Left colon (tissue), 2 donors: ENCODE measurements around the gene FKBP8. TPM values are rescaled to one million over a fixed set of nuclear protein-coding genes. Genes with fewer than 3 reads are reported as not detected.
A peak's percentile ranks its signal among the peaks of the same experiment; 100 is the strongest.
"Not testable (repeated sequence)": the region's sequence is repeated elsewhere in the genome, so short reads cannot be mapped to it uniquely, and the experiment has no call there.

Source experiments
- ATAC-seq: fragments of 200-7000 bp; cut with Tn5 transposase; one replicate; pipeline ENCODE4 v1.9.1; 2020; ENCODE audit warnings: mild to moderate bottlenecking, moderate library complexity
- DNase-seq, 2 donors: peaks; one replicate each; pipeline ENCODE4 v3.0.0-alpha.2; 2020
- intact Hi-C, 2 donors: fragments of 100-400 bp; cut with DNase I in 1 of 2; cut with micrococcal nuclease in 1 of 2; formaldehyde crosslinking; loops; one replicate each; pipeline versions ENCODE4 v1.11.2 to v1.14.0; 2022; cut with DNase I, micrococcal nuclease
- total RNA-seq, 2 donors: library from RNA; stranded (reverse); fragmentation: NEBNext Ultra II Directional; extraction: Animal tissue kit (Norgen Biotek cat#: 25700); gene quantifications; one replicate each; pipeline ENCODE4 v1.2.1, GENCODE V29; 2021
- donor health status: DM: no; HTN: no; CAD: no.
- donor health status: DM: yes; HTN: yes; CAD: no.

FKBP8 gene
- total RNA-seq, 2 donors from 2014 or later, result 174 to 197 TPM

DNA sequence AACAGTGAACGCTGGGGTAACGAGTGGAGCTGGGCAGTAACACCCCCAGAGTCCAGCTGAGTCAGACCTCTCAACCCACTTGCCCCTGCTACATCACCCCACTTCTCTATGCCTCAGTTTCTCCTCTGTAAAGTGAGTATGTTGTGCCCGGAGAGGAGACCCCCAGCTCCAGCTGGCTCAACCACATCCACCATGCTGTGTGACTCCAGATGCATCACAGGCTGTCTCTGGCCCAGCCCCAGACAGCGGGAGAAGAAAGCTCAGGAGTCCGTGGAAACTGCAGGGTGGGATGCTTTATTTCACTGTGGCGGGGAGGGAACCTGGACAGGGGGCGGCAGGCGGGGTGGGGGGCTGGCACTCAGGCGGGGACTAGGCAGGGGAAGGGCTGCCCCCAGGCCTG, 11.9 kb downstream of the FKBP8 start:
- no peak for DNase-seq
- no peak for ATAC-seq
- intact Hi-C loops, result no loop called here

DNA sequence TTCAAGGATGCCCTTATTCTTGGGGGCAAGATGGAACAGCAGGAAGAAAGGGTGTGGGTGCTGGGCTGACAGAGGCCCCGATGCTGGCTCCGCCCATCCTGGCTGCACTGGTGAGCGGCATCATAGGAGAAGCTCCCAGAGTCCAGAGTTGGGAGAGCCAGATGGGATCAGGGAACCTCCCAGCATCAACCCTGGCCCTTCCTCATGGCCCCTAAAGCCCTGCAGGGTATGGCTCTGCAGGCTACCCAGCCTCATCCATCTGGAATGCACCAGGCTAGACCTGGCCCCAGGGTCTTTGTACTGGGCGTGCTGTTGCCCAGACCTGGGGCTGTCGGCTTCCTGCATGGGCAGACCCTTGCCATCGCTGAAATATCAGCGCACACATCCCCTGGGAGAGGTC, 13.6 kb downstream of the FKBP8 start:
- intact Hi-C loops, result no loop called here
- peak; percentile 20 for ATAC-seq
- DNase-seq, result no peak

DNA sequence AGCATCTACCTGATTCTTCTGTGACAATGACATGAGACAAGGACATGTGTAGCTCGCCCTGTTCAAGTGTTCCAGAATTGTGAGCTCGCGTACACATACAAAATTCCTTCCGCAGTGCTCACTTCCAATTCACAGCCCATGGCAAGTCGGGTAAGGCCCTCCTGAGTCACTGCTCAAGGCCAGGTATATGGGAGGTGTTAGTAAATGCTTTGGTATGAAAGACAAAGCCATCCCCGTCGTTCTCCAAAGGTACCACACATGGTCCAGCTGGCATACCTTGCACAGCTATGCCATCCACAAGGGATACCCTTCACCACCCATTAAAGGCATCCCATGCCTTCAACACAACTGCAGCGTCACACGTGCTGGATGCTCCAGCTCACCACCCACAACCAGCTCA, 17.1 kb downstream of the FKBP8 start:
- ATAC-seq, result no peak
- intact Hi-C loops, result no loop called here
- DNase-seq, result no peak

DNA sequence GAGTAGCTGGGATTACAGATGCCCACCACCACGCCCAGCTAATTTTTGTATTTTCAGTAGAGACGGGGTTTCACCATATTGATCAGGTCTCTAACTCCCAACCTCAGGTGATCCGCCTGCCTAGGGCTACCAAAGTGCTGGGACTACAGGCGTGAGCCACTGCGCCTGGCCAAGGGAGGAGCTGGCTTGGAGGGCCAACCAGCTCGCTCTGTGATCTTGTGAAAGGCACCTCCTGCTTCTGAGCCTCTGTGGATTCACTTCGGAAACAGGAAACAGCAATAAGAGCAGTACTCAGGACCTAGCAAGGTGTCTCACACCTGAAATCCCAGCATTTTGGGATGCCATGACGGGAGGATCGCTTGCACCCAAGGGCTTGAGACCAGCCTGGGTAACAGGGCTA, 19.5 kb downstream of the FKBP8 start:
- DNase-seq (no peak), ATAC-seq (no peak)
- intact Hi-C loops, result no loop called here

DNA sequence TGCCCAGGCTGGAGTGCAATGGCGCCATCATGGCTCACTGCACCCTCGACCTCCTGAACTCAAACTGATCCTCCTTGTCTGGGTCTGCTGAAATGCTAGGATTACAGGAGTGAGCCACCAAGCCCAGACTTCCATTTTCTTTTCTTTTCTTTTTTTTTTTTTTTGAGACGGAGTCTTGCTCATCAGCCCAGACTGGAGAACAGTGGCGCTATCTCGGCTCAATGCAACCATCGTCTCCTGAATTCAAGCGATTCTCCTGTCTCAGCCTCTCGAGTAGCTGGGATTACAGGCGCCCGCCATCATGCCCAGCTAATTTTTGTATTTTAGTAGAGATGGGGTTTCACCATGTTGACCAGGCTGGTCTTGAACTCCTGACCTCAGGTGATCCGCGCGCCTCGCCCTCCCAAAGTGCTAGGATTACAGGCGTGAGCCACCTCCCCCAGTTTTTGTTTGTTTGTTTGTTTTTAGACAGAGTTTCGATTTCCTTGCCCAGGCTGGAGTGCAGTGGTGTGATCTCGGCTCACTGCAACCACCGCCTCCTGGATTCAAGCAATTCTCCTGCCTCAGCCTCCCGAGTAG, 20.4 kb downstream of the FKBP8 start:
- intact Hi-C loops, DNase-seq, ATAC-seq: not testable (repeated sequence)

DNA sequence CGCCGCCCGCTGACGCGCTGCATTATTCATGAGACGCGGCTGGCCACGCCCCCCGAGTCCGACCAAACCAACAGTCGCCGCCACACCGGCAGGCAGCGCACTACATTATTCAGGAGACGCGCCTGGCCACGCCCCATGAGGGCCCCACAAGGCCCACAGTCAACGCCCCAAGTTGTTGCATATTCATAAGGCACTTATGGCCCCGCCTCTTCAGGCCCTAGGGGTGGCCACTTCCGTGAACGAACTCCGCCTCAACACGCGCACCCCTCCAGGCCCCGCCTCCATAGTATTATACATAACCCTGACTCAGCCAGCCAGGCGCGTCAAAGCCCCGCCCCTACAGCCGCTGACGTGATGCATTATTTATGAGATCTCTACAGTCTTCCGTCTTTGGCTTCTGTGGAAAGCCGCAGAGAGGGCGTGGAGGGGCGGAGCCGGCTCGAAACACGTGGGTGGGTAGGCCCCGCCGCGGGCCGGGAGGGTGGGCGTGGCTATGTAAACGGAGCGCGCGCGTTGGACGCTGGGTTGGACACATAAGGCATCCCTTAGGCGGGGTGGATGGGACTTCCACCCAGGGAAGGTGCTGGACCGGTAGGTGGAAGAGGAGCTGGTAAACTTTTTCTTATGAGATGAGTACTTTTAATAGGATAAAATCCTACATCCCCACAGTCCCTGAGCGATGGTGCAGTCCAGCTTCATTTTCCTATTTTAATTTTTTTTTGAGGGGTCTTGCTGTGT, 21.1 kb downstream of the FKBP8 start:
- DNase-seq (peak; percentile 100), ATAC-seq (peak; percentile 84)
- intact Hi-C loops, result no loop called here

DNA sequence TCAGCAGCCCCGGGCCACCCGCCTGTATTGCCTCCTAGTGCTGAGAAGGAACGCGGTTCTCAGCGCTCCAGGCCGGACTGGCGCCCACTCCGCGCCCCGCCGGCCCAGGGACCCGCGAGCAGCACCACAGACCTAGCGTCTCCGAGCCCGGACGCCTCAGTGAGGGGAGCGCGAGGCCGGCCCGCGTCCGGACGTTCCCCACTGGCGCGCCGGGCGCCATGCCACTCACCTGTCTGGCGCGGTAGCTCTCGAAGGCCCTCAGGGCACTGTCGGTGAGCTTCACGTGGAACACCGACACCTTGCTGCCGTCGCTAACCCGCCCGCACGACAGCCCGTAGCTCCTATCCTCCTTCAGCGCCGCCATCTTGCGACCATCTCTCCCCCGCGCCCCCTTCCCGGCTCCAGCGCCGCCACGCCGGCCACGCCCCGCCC, 21.7 kb downstream of the FKBP8 start, which contains the start of gene ELL:
TSS of gene ELL (minus strand) at position 379 of the 432 bp plus-strand sequence. CDS start at position 364, 15 bp downstream.
- ATAC-seq (peak; percentile 6), DNase-seq (no peak)

DNA sequence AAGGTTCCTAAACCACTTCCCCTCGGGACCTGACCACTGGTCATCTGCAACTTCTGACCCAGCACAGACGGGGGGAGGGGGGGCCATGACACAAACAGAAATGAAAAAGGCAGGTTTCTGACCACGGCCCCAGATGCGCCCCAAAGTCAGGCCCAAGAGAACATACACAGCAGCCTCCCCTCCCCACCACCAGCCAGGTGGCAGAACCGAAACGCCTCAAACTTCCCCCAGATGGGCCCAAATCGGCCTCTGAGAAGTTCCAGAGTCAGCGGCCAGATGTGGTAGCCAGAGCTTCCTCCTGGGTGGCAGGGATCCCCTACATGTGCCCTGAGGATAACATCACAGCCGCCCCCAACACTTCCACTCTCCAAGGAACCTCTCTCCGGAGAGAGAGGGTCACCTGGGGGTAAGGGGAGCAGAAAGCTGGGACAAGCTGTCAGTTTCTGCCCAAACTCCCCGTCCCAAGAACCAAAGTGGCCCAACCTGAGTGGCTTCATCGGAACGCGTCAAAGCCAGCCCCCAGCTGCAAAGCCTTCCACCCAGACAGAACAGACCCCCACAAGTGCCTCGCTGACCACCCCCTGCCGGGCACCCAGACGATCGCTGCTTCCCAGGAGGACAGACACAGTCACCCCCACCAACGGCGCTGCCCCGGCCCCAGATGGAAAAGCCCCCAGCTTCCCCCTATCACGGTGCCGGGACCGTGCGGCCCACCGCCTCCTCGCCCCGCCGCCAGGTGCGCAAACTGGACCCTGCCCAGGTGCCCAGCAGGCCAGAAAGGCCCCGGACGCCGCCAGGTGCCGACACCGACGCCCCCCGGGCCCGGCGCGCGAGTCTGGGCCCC, 22.3 kb downstream of the FKBP8 start:
- intact Hi-C loops, result no loop called here
- ATAC-seq (no peak), DNase-seq (peak; percentile 63)

More for the DNA sequence above, 21.7 kb downstream of the FKBP8 start, which contains the start of gene ELL:
- intact Hi-C loops, result no loop called here

DNA sequence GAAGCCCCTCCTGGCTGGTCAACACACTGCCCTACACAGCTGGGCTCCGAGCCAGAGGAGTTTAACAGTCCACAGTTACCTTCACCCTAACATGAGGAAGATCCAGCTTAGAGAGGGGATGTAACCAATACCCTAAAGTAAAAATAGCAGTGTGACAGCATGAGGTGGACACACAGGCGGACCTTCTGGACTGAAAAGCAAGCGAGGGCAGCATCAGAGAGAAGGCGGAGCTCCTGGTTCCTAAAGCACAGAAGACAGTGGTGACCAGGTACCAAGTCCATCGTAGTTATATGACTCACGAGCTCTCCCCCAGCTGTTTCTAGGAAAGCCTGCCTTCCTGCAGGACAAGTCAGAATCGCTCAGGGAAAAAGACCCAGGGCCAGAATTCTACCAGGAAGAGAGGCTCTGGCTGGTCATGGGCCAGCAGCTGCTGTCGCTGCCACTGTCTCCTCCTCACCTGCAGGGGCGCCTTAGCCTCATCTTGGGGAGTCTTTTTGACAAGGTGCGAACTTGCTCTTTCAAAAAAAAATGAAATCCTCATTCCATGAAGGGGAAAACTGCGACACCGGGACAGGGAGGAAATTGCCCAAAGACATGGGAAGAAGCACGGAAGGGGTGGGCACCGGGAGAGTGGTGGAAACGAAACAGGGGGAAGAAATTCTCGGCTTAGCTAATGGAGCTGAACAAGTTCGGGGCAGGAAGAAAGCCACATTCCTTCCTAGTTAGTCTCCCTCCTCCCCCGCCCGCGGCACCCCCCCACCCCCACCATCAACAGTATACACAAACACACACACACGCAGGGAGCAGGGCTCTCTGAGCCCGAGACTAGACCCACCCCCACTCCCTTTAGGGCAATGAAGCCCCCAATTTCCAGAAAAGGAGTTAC, 23.2 kb downstream of the FKBP8 start:
- ATAC-seq (peak; percentile 44), DNase-seq (peak; percentile 78 to 80)
- intact Hi-C loops, result no loop called here

DNA sequence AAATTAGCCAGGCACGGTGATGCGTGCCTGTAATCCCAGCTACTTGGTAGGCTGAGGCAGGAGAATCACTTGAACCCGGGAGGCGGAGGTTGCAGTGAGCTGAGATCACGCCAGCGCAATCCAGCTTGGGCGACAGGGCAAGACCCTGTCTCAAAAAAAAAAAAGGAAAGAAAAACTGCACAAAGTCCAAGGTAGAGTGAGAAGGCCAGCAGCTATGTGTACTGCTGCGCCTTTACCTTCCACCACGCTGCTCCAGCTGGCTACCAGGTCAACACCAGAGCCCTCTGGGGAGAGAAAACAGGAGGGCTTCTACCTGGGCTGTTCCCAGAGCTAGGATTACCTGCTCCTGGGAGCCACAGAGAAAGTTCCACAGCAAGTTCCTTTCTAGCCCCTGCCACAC, 24.7 kb downstream of the FKBP8 start:
- ATAC-seq, result no peak
- intact Hi-C loops, result no loop called here
- no peak for DNase-seq

DNA sequence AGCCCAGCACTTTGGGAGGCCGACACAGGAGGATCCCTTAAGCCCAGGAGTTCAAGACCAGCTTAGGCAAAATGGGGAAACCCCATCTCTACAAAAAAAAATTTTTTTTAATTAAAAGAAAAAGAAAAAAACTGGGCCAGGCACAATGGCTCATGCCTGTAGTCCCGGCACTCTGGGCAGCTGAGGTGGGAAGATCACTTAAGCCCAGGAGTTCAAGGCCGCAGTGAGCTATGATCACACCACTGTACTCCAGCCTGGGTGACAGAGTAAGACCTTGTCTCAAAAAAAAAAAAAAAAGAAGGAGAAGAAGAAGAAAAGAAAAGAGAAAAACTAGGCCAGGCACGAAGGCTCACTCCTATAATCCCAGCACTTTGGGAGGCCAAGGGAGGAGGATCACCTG, 25.8 kb downstream of the FKBP8 start:
- ATAC-seq (no peak), DNase-seq (no peak)
- intact Hi-C loops, result no loop called here

DNA sequence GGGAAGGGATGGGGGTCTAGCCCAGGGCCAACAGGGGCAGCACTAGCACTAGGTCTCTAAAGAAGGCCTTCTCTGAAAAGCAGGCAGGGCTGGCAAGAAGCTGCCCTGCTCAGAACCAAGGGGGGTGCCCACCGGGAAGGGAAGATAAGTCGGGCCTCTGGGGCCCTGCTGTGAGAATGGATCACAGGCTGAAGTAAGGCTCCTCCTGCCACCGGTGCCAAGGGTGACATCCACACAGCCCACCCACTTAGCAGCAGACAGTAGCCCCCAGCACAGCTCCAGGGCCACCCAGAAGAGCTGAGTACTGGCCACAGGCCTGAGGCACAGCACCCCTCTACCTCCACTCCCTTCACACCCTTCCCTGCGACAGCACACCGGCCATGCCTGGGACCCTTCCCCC, 27.4 kb downstream of the FKBP8 start:
- no peak for ATAC-seq
- no peak for DNase-seq
- intact Hi-C loops, result no loop called here

DNA sequence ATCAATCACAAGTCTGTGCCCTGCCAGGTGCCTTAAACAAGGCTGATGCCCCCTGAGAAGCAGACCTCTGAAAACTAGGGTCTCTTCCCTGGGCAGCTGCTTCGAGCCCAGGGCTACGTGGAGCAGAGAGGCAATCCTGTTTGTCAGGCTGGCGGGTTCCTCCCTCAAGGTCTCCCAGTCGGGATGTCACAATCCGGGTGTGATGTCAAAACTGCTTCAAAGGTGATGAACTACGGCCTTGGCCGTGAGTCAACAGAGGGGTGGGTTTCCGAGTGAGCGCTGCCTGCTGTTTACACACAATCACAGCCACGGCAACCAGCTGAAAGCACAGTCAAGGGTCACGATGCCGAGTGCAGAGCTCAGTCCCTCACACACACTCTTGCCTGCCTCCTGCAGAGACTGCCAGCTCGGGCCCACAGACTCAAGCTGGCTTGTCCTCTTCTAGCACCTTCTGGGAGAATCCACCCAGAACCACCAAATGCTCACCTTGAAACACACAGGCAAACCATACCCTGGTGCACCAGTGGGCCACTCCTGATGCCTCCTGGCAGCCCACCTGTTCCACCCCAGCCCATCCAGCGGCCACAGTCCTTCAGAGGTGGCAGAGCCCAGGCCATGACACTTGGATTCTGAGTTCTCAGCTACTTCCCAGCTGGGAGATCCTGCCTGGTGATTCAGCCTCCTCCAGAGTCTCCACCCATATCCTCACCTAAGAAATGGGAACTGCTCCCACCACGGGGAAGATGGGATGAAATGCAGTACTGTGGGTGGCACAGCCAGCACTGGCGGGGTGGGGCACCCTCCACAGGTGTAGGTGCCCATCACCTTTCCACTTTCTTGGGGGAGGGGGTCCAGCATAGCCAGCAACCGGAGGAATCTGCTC, 28.3 kb downstream of the FKBP8 start:
- DNase-seq (peak in 1 of 2 donors; percentile 69), ATAC-seq (peak; percentile 78)
- intact Hi-C loops, result no loop called here

DNA sequence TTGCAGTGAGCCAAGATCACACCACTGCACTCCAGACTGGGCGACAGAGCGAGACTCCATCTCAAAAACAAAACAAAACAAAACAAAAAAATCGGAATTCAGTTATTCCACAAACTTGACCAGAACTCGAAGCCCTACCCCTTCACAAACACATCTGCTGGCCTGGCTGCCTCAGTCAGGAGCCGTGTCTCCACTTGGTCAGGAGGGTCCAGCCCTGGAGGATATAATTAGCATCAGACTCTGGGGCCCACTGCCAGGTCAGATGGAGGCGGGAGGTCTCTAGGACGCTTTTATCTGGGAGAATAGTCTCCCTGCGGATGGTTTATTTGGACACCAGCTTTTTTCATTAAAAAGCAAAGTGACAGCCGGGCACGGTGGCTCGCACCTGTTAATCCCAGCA, 29.5 kb downstream of the FKBP8 start:
- DNase-seq, result no peak
- ATAC-seq, result no peak
- intact Hi-C loops, result no loop called here

DNA sequence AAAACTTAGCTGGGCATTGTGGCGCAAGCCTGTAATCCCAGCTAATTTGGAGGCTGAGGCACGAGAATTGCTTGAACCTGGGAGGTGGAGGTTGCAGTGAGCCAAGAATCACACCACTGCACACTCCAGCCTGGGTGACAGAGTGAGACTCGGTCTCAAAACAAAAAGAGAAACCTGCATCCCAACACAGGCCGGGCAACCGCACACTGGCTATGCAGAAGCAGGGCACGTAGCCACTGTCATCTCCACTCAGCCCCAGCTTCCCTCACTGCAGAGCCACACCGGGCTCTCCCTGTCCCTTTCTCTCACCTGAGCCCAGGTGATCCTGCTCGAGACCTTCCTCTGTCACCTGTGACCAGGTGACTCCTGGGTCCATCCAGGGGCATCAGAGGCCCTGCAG, 33.2 kb downstream of the FKBP8 start:
- intact Hi-C loops, result no loop called here
- DNase-seq, result no peak
- no peak for ATAC-seq

DNA sequence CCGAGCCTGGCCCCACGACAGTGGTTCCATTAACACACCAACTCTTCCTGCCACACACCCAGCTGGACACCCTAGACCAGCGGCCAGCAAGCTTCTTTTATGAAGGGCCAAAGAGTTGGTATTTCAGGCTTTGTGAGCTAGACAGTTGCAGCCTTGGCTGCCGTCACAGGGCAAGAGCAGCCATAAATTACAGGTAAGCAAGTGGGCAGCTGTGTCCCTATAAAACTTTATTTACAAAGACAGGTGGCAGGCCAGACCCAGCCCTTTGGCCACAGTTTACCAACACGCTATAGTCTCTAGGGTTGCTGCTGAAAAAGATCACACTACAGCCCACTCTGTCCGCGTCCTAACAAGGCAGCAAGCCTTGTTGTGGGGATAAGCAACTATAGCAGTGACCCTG, 34.8 kb downstream of the FKBP8 start:
- intact Hi-C loops, result no loop called here
- ATAC-seq (peak; percentile 5), DNase-seq (no peak)

DNA sequence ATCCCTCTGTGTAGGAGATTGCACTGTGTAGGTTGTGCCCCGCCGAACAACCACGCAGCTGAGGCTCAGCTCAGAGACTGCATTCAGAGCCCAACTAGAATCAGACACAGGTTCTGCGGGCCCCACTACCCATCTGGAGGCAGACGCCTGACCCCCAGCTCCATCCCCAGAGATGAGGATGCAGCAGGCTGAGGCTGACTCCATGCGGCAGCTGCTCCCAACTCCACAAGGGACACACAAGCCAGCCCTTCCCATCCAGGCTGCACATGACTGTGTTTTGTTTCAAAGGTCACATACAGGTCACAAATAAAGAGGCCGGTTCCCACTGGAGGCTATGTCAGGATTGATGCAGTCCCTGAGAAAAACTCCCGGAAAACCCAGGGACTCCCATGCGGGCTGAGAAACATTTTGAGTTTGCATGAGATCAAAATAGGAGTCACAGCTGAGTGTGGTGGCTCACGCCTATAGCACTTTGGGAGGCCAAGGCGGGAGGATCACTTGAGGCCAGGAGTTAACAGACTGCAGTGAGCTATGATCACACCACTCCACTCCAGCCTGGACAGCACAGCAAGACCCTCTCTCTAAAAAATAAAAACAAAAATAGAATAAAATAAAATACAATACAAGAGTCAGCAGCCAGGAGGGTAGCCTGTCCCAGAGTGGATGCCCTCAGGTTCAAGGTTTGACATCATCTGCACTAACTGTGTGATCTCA, 35.5 kb downstream of the FKBP8 start:
- peak; percentile 12 for ATAC-seq
- no peak for DNase-seq
- intact Hi-C loops, result no loop called here
